K562 (cell line): ENCODE measurements around the gene SLC16A5. TPM values are rescaled to one million over a fixed set of nuclear protein-coding genes. Genes with fewer than 3 reads are reported as not detected.

ENCODE experiments used
- CBFA2T3 ChIP-seq: fragments of 450-650 bp; IDR thresholded peaks from 2 replicates; pipeline ENCODE4 v1.6.1; 2017
- ELF4 ChIP-seq: fragments of 450-650 bp; formaldehyde crosslinking; IDR thresholded peaks from 2 replicates; pipeline ENCODE4 v1.4.0; 2022; ENCODE audit warnings: missing genetic modification characterization
- FOSL1 ChIP-seq: fragments of 200-800 bp; sonication (Bioruptor generic); conservative IDR thresholded peaks from 2 replicates; pipeline ENCODE4 v1.6.1; 2016; ENCODE audit warnings: missing genetic modification characterization, missing compliant biosample characterization
- FOXA1 ChIP-seq: fragments of 450-650 bp; IDR thresholded peaks from 2 replicates; pipeline ENCODE4 v1.6.1; 2016; ENCODE audit warnings: mild to moderate bottlenecking, borderline replicate concordance
- KDM1A ChIP-seq, 2 experiments: fragments of 450-650 bp; IDR thresholded peaks; 2 replicates each; pipeline ENCODE4 v1.6.1; 2016; ENCODE audit warnings: mild to moderate bottlenecking in 2 of 2
- KLF10 ChIP-seq: fragments of 250-450 bp; sonication (Bioruptor Pico); IDR thresholded peaks from 2 replicates; pipeline ENCODE4 v1.6.1; 2021; ENCODE audit warnings: matching md5 sums
- LEF1 ChIP-seq: fragments of 450-650 bp; IDR thresholded peaks from 2 replicates; pipeline ENCODE4 v1.6.1; 2016; ENCODE audit warnings: mild to moderate bottlenecking
- POLR2A ChIP-seq: fragments of 450-650 bp; conservative IDR thresholded peaks from 2 replicates; pipeline ENCODE4 v1.6.1; 2016
- RUNX1 ChIP-seq: sonication (generic); IDR thresholded peaks from 2 replicates; pipeline ENCODE4 v1.6.1; 2016; ENCODE audit warnings: antibody characterized with exemption, low read depth
- TAF1 ChIP-seq: IDR thresholded peaks from 2 replicates; pipeline ENCODE4 v1.6.1; 2011; ENCODE audit warnings: mild to moderate bottlenecking, low read length, moderate library complexity; ENCODE audit not compliant: insufficient read depth, control insufficient read depth, severe bottlenecking; ENCODE audit errors: extremely low read depth
- ZNF57 ChIP-seq: fragments of 450-650 bp; formaldehyde crosslinking; IDR thresholded peaks from 2 replicates; pipeline ENCODE4 v1.4.0; 2020; ENCODE audit warnings: mild to moderate bottlenecking, moderate library complexity
- ZSCAN32 ChIP-seq: fragments of 450-650 bp; formaldehyde crosslinking; IDR thresholded peaks from 2 replicates; pipeline ENCODE4 v1.4.0; 2020; ENCODE audit warnings: mild to moderate bottlenecking, moderate library complexity
- polyA plus RNA-seq, 8 experiments: library from polyadenylated mRNA; depleted of rRNA in 4 of 8; stranded (reverse) in 5 of 8; unstranded in 3 of 8; fragments of >200 nt; fragmentation: Nextera tagmentation in 2 of 8; fragmentation: Illumina TruSeq in 1 of 8; extraction: Ambion mirVana in 2 of 8; extraction: Trizol in 1 of 8; gene quantifications; 2 replicates each; pipeline versions ENCODE4 v1.2.1 to v1.2.3, GENCODE V29; 2011 to 2014; ENCODE audit warnings: inconsistent platforms in 1 of 8, missing spikeins in 1 of 8
- total RNA-seq, 7 experiments: library from RNA; depleted of rRNA in 6 of 7; stranded (reverse); fragments of >200 nt in 6 of 7; fragmentation: Illumina TruSeq in 2 of 7; extraction: Trizol in 2 of 7; gene quantifications; 2 replicates each; pipeline versions ENCODE4 v1.2.1 to v1.2.3, GENCODE V29; 2011 to 2021; ENCODE audit warnings: low replicate concordance in 1 of 7
- TF ChIP-seq, protein P1 (sequence below), 2 experiments: IDR thresholded peaks; 2 replicates each; pipeline ENCODE4 v1.6.1; 2012; ENCODE audit warnings: improper control_type of control experiment in 2 of 2, low read depth in 2 of 2, low read length in 2 of 2, borderline replicate concordance in 1 of 2
- TF ChIP-seq, protein P2 (sequence below): conservative IDR thresholded peaks from 2 replicates; pipeline ENCODE4 v1.6.1; 2011; ENCODE audit warnings: low read depth, mild to moderate bottlenecking, low read length; ENCODE audit not compliant: control insufficient read depth
- TF ChIP-seq, protein P3 (sequence below), 2 experiments: fragments of 450-650 bp; conservative IDR thresholded peaks; 2 replicates each; pipeline ENCODE4 v1.6.1; 2017; ENCODE audit warnings: mild to moderate bottlenecking in 2 of 2, moderate library complexity in 2 of 2

The SLC16A5 gene
- total and polyA plus RNA-seq, 9 of the 15 experiments (the other 6 are each of a cell fraction or from before 2014, with no cell fraction given) = 0.06 to 2.6 (median 0.91) TPM

DNA sequence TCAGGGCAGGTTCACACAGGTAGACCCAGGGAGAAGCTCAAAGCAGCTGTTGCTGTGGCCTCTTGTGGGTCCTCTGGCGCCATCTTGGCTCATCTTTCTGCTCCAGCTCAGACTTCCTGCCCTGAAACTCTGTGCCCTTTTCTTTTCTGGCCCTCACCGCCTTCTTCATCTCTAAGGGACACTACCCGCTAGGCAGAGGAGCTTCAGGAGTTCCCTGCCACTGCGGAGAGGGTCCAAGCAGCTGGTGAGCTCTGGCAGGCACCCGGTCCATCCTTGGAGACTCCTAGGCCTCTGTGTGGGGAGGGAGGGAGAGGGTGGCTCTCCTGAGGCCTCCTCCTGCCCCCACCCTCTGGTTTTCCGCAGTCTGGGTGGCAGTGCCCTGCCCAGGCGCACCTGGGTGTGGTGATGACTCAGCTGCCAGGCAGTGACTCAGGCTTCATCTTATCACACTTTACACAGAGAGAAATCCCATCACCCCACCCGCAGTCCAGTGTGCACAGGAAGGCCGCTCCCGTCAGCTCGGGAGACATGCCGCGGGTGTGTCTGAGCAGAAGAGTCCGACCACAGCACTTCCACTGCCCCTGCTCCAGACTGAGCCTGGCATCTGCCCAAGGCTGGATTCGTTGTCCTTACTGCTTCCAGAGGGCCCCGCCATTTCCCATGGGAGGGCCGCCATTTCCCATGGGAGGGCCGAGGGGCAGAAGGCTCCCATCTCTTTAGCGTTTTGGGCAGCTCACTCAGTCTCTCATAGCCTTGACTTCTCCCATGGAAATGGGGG is 36.5 kb downstream of the SLC16A5 start (continued):
- TF ChIP-seq LEF1 (peak; percentile 18; the same call in 1 of the 2 replicates), RUNX1 (no peak), CBFA2T3 (peak; percentile 89), POLR2A (peak; percentile 63), KDM1A (IDR thresholded peaks at IDR 0.05) (peak; percentile 44 to 75; a peak in 3 of 4 replicates), KLF10 (no peak), FOXA1 (no peak), ZSCAN32 (CRISPR knock-in tag) (peak; percentile 52; the same call in 1 of the 2 replicates), ELF4 (CRISPR knock-in tag) (peak; percentile 62; the same call in 1 of the 2 replicates), TAF1 (peak; percentile 53), FOSL1 (peak; percentile 99), ZNF57 (CRISPR knock-in tag) (0 out of 2 replicates have a peak, but pooled peaks have one; percentile 4)
- TF ChIP-seq, protein P1, sequence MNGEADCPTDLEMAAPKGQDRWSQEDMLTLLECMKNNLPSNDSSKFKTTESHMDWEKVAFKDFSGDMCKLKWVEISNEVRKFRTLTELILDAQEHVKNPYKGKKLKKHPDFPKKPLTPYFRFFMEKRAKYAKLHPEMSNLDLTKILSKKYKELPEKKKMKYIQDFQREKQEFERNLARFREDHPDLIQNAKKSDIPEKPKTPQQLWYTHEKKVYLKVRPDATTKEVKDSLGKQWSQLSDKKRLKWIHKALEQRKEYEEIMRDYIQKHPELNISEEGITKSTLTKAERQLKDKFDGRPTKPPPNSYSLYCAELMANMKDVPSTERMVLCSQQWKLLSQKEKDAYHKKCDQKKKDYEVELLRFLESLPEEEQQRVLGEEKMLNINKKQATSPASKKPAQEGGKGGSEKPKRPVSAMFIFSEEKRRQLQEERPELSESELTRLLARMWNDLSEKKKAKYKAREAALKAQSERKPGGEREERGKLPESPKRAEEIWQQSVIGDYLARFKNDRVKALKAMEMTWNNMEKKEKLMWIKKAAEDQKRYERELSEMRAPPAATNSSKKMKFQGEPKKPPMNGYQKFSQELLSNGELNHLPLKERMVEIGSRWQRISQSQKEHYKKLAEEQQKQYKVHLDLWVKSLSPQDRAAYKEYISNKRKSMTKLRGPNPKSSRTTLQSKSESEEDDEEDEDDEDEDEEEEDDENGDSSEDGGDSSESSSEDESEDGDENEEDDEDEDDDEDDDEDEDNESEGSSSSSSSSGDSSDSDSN (IDR thresholded peaks at IDR 0.05; ENCODE audit: borderline replicate concordance in 1 of 2, low read depth in 2 of 2, low read length in 2 of 2) = 0 out of 4 replicates have a peak, but pooled peaks of 1 of the 2 experiments have one; percentile 70
- TF ChIP-seq, protein P2, sequence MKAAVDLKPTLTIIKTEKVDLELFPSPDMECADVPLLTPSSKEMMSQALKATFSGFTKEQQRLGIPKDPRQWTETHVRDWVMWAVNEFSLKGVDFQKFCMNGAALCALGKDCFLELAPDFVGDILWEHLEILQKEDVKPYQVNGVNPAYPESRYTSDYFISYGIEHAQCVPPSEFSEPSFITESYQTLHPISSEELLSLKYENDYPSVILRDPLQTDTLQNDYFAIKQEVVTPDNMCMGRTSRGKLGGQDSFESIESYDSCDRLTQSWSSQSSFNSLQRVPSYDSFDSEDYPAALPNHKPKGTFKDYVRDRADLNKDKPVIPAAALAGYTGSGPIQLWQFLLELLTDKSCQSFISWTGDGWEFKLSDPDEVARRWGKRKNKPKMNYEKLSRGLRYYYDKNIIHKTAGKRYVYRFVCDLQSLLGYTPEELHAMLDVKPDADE = peak; percentile 77; the same call in 1 of the 2 replicates
- TF ChIP-seq, protein P3, sequence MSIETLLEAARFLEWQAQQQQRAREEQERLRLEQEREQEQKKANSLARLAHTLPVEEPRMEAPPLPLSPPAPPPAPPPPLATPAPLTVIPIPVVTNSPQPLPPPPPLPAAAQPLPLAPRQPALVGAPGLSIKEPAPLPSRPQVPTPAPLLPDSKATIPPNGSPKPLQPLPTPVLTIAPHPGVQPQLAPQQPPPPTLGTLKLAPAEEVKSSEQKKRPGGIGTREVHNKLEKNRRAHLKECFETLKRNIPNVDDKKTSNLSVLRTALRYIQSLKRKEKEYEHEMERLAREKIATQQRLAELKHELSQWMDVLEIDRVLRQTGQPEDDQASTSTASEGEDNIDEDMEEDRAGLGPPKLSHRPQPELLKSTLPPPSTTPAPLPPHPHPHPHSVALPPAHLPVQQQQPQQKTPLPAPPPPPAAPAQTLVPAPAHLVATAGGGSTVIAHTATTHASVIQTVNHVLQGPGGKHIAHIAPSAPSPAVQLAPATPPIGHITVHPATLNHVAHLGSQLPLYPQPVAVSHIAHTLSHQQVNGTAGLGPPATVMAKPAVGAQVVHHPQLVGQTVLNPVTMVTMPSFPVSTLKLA (conservative IDR thresholded peaks at IDR 0.05) = peak in 1 of 2 experiments; percentile 53; a peak in 2 of 4 replicates
- TF ChIP-seq, all 486 proteins: peak for 166
